Measurements from ENCODE around the gene PITX3.

GRCh38 chr10:102234888-102235597 lies 6.3 kb downstream of the PITX3 start:
- TF ChIP-seq CTCF (IDR thresholded peaks at IDR 0.05) (no peak), POLR2A (IDR thresholded peaks at IDR 0.05) (no peak), EP300 (IDR thresholded peaks at IDR 0.05) (no peak)

Data from gastroesophageal sphincter (tissue), 3 donors.